Measurements from ENCODE around the gene PSMB11.

DNA sequence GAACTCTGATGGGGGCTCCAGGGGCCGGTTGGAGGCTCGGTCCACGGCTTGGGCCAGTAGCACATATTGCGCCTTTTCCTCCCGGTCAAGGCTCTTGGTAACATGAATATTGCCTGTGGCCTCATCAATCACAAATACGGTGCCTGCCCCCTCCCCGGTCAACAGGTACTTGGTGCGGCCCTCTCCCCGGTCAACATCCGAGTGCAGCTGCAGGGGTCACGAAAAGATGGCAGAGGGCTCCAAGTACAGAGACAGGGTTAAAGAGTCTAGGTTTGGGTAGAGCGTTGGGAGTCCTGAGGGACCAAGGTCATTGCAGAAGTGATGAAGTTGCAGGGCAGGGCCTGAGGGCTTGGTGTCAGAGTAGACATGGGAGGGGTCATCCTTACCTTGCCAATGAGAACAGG, 13.1 kb downstream of the PSMB11 start:
- TF ChIP-seq CTCF (IDR thresholded peaks at IDR 0.05; ENCODE audit: low read length) (no peak), EZH2 (IDR thresholded peaks at IDR 0.05; ENCODE audit: borderline replicate concordance, low read length) (no peak)

All from OCI-LY1 (cell line).